MCF 10A (cell line): ENCODE results near the gene F7. TPM values are rescaled to one million over a fixed set of nuclear protein-coding genes. Genes with fewer than 3 reads are reported as not detected.
"Not testable (repeated sequence)": the region's sequence is repeated elsewhere in the genome, so short reads cannot be mapped to it uniquely, and the experiment has no call there.

Source experiments
- BruUV-seq: library from RNA; stranded (reverse); fragments of 400-500 nt; replicated peaks from 2 replicates; lab custom pipeline; 2021; lab: Mats Ljungman, UMichigan
- CTCF ChIA-PET: fragments of 300-600 bp; sonication (Branson Sonifier 250); formaldehyde crosslinking; extraction: SDS; loops from one replicate; lab custom pipeline; 2021; ENCODE audit warnings: antibody characterized with exemption, inconsistent platforms; lab: Yijun Ruan, JAX
- POLR2A ChIA-PET: fragments of 300-600, 350-650 bp; sonication (Branson Sonifier 250); formaldehyde crosslinking; extraction: SDS; loops from one replicate; lab custom pipeline; 2020; ENCODE audit warnings: antibody characterized with exemption, inconsistent platforms; lab: Yijun Ruan, JAX
- DNase-seq: peaks from one replicate; pipeline ENCODE4 v3.0.0-alpha.2; 2018; ENCODE audit not compliant: unreplicated experiment
- H3K27ac Mint-ChIP-seq: one replicate; pipeline ENCODE4 v1.8.0; 2022; ENCODE audit warnings: mild to moderate bottlenecking, low read depth, mixed read lengths; ENCODE audit not compliant: unreplicated experiment
- H3K27me3 Mint-ChIP-seq: one replicate; pipeline ENCODE4 v1.8.0; 2022; ENCODE audit warnings: mixed read lengths; ENCODE audit not compliant: insufficient read depth, unreplicated experiment
- H3K36me3 Mint-ChIP-seq: one replicate; pipeline ENCODE4 v1.8.0; 2022; ENCODE audit warnings: mild to moderate bottlenecking, moderate library complexity, mixed read lengths; ENCODE audit not compliant: insufficient read depth, unreplicated experiment
- H3K4me1 Mint-ChIP-seq: one replicate; pipeline ENCODE4 v1.8.0; 2022; ENCODE audit warnings: mixed read lengths; ENCODE audit not compliant: insufficient read depth, unreplicated experiment
- H3K4me3 Mint-ChIP-seq: one replicate; pipeline ENCODE4 v1.8.0; 2022; ENCODE audit warnings: mild to moderate bottlenecking, moderate library complexity, mixed read lengths; ENCODE audit not compliant: unreplicated experiment
- H3K9me3 Mint-ChIP-seq: one replicate; pipeline ENCODE4 v1.8.0; 2022; ENCODE audit warnings: mixed read lengths; ENCODE audit not compliant: unreplicated experiment
- intact Hi-C: fragments of 100-400 bp; cut with micrococcal nuclease; formaldehyde crosslinking; loops from 2 replicates; pipeline ENCODE4 v1.14.1; 2022
- total RNA-seq: library from RNA; stranded (reverse); gene quantifications from 2 replicates; pipeline ENCODE4 v1.2.3, GENCODE V29; 2022
- TF ChIP-seq, protein P1 (sequence below): fragments of 200-600 bp; IDR thresholded peaks from one replicate; pipeline ENCODE4 v1.8.0; 2022; ENCODE audit warnings: antibody characterized with exemption, mild to moderate bottlenecking; ENCODE audit not compliant: unreplicated experiment

F7 gene
- total RNA-seq, 1 experiment from 2014 or later = not detected

DNA sequence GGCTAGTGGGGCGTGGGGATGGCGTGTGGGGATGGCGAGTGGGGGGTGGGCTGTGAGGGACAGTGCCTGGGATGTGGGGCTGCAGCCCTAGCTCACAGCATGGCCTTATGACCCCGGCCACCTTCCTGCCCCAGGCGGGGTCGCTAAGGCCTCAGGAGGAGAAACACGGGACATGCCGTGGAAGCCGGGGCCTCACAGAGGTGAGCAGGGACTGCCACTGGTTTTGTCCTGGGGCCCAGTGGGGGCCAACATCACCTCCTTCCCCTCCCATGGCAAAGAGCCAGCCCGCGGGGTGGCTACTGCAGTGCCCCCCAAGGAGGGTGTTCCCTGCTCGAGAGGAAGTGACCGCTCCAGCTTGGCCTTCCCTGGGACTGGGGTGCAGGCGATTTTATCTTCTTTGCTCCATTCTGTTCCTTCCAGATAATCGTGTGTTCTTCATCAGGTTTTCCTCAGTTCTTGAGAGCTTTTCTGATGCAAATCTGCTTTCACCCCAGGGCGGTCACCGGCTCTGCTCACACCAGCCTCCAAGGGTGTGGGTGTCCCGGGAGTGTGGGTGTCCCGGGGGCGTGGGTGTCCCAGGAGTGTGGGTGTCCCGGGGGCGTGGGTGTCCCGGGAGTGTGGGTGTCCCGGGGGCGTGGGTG, 1.2 kb downstream of the F7 start:
- Mint-ChIP-seq H3K27ac (no peak overlapping the region), H3K27me3 (no peaks in the 10 kb centered on the region), H3K4me1 (no peaks in the 10 kb centered on the region), H3K9me3 (no peaks in the 10 kb centered on the region), H3K4me3 (no peak overlapping the region), H3K36me3 (no peaks in the 10 kb centered on the region)
- CTCF ChIA-PET = no interaction called here
- no TSS peak for BruUV-seq
- intact Hi-C loops = no loop called here
- no peak for DNase-seq
- POLR2A ChIA-PET = no interaction called here
- TF ChIP-seq, protein P1, sequence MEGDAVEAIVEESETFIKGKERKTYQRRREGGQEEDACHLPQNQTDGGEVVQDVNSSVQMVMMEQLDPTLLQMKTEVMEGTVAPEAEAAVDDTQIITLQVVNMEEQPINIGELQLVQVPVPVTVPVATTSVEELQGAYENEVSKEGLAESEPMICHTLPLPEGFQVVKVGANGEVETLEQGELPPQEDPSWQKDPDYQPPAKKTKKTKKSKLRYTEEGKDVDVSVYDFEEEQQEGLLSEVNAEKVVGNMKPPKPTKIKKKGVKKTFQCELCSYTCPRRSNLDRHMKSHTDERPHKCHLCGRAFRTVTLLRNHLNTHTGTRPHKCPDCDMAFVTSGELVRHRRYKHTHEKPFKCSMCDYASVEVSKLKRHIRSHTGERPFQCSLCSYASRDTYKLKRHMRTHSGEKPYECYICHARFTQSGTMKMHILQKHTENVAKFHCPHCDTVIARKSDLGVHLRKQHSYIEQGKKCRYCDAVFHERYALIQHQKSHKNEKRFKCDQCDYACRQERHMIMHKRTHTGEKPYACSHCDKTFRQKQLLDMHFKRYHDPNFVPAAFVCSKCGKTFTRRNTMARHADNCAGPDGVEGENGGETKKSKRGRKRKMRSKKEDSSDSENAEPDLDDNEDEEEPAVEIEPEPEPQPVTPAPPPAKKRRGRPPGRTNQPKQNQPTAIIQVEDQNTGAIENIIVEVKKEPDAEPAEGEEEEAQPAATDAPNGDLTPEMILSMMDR = no peak

DNA sequence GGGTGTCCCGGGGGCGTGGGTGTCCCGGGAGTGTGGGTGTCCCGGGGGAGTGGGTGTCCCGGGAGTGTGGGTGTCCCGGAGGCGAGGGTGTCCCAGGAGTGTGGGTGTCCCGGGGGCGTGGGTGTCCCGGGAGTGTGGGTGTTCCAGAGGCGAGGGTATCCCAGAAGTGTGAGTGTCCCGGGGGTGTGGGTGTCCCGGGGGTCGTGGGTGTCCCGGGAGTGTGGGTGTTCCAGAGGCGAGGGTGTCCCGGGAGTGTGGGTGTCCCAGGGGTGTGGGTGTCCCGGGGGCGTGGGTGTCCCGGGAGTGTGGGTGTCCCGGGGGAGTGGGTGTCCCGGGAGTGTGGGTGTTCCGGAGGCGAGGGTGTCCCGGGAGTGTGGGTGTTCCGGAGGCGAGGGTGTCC, 2.9 kb downstream of the F7 start:
- POLR2A ChIA-PET, DNase-seq, H3K4me1 Mint-ChIP-seq, intact Hi-C loops, H3K9me3 Mint-ChIP-seq, H3K27ac Mint-ChIP-seq, H3K4me3 Mint-ChIP-seq, CTCF ChIA-PET, H3K36me3 Mint-ChIP-seq, BruUV-seq, H3K27me3 Mint-ChIP-seq: not testable (repeated sequence)

- no peak overlapping the region for H3K27ac Mint-ChIP-seq
- no peak overlapping the region for H3K4me3 Mint-ChIP-seq
- no peaks in the 10 kb centered on the region for H3K9me3 Mint-ChIP-seq
- no peaks in the 10 kb centered on the region for H3K4me1 Mint-ChIP-seq
- no peak for DNase-seq
- POLR2A ChIA-PET = no interaction called here
- BruUV-seq = no TSS peak
- TF ChIP-seq, protein P1 = no peak
- intact Hi-C loops = no loop called here
- no peaks in the 10 kb centered on the region for H3K36me3 Mint-ChIP-seq
- CTCF ChIA-PET = interaction anchor here (0.8 kb wide), 1 partner anchor 105 kb away, joined by 4 read pairs; no protein-coding TSS in a partner anchor
- no peaks in the 10 kb centered on the region for H3K27me3 Mint-ChIP-seq
Measured at GRCh38 chr13:113109151-113110047, 3.8 kb downstream of the F7 start.

GRCh38 chr13:113110048-113110851, 4.7 kb downstream of the F7 start:
- no peaks in the 10 kb centered on the region for H3K36me3 Mint-ChIP-seq
- DNase-seq = no peak
- H3K9me3 Mint-ChIP-seq = no peaks in the 10 kb centered on the region
- TF ChIP-seq, protein P1 = no peak
- no peak overlapping the region for H3K4me3 Mint-ChIP-seq
- no peaks in the 10 kb centered on the region for H3K27me3 Mint-ChIP-seq
- CTCF ChIA-PET = interaction anchor here (0.8 kb wide), 1 partner anchor 106 kb away, joined by 4 read pairs; no protein-coding TSS in a partner anchor
- no peak overlapping the region for H3K27ac Mint-ChIP-seq
- no TSS peak for BruUV-seq
- intact Hi-C loops = no loop called here
- POLR2A ChIA-PET = no interaction called here
- H3K4me1 Mint-ChIP-seq = no peaks in the 10 kb centered on the region
